Body of pancreas (tissue), 4 donors: ENCODE data around the gene LY6G5C. TPM values are rescaled to one million over a fixed set of nuclear protein-coding genes. Genes with fewer than 3 reads are reported as not detected.

Source experiments
- ATAC-seq: fragments of 150-250 bp; one replicate; pipeline ENCODE4 v1.9.1; 2016
- DNase-seq, 4 donors: peaks; one replicate each; pipeline ENCODE4 v3.0.0-alpha.2; 2019
- H3K27ac ChIP-seq, 4 donors: fragments of 200-600 bp; sonication (generic); 1 replicate in 3 of 4; 2 replicates in 1 of 4; pipeline versions ENCODE4 v1.5.1 to v1.6.1; 2016 to 2019; ENCODE audit warnings: mild to moderate bottlenecking in 1 of 4, mixed read lengths in 1 of 4, moderate library complexity in 1 of 4
- H3K27me3 ChIP-seq, 2 donors: fragments of 200-600 bp; sonication (generic); one replicate each; pipeline ENCODE4 v1.6.0; 2016; ENCODE audit warnings: mild to moderate bottlenecking in 1 of 2
- H3K36me3 ChIP-seq, 2 donors: fragments of 200-600 bp; sonication (generic); replicated peaks in 1 of 2; 2 replicates each; pipeline ENCODE4 v1.5.1; 2016; ENCODE audit warnings: low read depth in 2 of 2; ENCODE audit not compliant: insufficient read depth in 1 of 2
- H3K4me1 ChIP-seq: fragments of 200-600 bp; sonication (generic); one replicate; pipeline ENCODE4 v1.6.0; 2016
- H3K4me3 ChIP-seq, 2 donors: fragments of 200-600 bp; sonication (generic); 1 replicate in 1 of 2; 2 replicates in 1 of 2; pipeline ENCODE4 v1.5.1; 2016 to 2019
- H3K9me3 ChIP-seq, 3 donors: fragments of 200-600 bp; sonication (generic); 1 replicate in 2 of 3; 2 replicates in 1 of 3; pipeline ENCODE4 v1.5.1; 2016
- POLR2A ChIP-seq, 3 donors: fragments of 450-650 bp; IDR thresholded peaks; one replicate each; pipeline ENCODE4 v1.6.1; 2016; ENCODE audit warnings: antibody characterized with exemption in 3 of 3, mild to moderate bottlenecking in 2 of 3
- WGBS, 2 donors: methylation state at CpG; one replicate each; pipeline ENCODE4 v1.1.5; 2017; 5-methylcytosine and 5-hydroxymethylcytosine counted together
- intact Hi-C: fragments of 100-400 bp; cut with DNase I; formaldehyde crosslinking; loops from one replicate; pipeline ENCODE4 v1.15.1; 2023
- total RNA-seq, 2 donors: library from RNA; depleted of rRNA; stranded (reverse); fragments of >200 nt; gene quantifications; one replicate each; pipeline ENCODE4 v1.1.0, GENCODE V29; 2016
- TF ChIP-seq, protein P1 (sequence below), 7 experiments: fragments of 450-650 bp in 4 of 7; fragments of 200-600 bp in 3 of 7; sonication (generic) in 3 of 7; IDR thresholded peaks; one replicate each; pipeline ENCODE4 v1.5.1; 2016 to 2019; ENCODE audit warnings: antibody characterized with exemption in 7 of 7

LY6G5C gene
- total RNA-seq, 2 donors from 2014 or later: 4.4 TPM; not detected in 1

DNA sequence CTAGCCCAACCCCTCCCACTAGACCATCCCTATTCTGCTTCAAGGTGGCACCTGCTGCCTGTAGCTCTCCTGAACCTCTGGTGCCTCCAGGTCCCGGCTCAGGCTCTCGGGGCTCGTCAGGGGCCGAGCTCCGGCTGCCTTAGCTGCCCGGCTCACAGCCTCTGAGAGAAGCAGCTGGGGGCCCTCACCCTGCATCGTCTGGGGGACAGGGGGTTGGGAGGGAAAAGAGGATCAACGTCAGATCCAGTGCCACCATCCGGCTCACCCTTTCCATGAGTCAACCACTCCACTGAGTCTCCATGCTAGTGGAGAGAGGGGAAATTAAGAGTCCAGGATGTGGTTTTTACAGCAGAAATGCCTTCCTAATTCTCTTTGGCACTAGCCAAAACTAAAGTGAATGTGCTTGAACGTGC lies 41.4 kb downstream of the LY6G5C start:
- Histone ChIP-seq H3K9me3 (no peaks in the 10 kb centered on the region), H3K4me3 (no peak overlapping the region), H3K36me3 (peaks cover 36 to 62% of the 10 kb centered on the region in 2 donors), H3K4me1 (no peaks in the 10 kb centered on the region), H3K27ac (no peak overlapping the region), H3K27me3 (no peaks in the 10 kb centered on the region)
- intact Hi-C loops: no loop called here
- ATAC-seq: no peak
- no peak for TF ChIP-seq POLR2A (IDR thresholded peaks at IDR 0.05)
- TF ChIP-seq, protein P1, sequence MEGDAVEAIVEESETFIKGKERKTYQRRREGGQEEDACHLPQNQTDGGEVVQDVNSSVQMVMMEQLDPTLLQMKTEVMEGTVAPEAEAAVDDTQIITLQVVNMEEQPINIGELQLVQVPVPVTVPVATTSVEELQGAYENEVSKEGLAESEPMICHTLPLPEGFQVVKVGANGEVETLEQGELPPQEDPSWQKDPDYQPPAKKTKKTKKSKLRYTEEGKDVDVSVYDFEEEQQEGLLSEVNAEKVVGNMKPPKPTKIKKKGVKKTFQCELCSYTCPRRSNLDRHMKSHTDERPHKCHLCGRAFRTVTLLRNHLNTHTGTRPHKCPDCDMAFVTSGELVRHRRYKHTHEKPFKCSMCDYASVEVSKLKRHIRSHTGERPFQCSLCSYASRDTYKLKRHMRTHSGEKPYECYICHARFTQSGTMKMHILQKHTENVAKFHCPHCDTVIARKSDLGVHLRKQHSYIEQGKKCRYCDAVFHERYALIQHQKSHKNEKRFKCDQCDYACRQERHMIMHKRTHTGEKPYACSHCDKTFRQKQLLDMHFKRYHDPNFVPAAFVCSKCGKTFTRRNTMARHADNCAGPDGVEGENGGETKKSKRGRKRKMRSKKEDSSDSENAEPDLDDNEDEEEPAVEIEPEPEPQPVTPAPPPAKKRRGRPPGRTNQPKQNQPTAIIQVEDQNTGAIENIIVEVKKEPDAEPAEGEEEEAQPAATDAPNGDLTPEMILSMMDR (IDR thresholded peaks at IDR 0.05): no peak
- no peak for DNase-seq
- 73 to 90% methylated on average over 9 to 10 of the region's 10 CpGs for whole genome bisulfite sequencing, 2 donors

DNA sequence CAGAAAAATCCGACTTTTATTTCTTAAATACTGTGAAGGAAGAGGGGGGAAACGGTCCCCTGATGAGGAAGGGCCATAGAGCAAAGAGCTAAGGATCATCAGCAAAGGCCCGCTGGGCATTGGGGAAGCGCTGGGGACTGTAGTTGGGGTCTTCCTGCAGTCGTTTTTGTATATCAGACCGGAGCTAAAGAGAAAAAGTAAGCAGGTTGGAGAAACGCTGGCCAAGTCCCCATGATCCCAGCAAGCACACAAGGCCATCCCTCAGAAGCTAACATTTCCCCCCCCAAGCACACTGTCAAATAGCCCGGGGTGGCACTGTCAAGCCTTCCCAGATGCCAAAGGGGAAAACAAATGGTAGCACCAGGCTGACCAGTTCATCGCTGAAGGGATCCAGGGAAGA lies 41.8 kb downstream of the LY6G5C start:
- TF ChIP-seq POLR2A (IDR thresholded peaks at IDR 0.05): no peak
- TF ChIP-seq, protein P1 (IDR thresholded peaks at IDR 0.05): no peak
- intact Hi-C loops: no loop called here
- WGBS, 2 donors: 77 to 81% methylated on average over 9 of the region's 9 CpGs
- H3K27ac ChIP-seq: no peak overlapping the region
- no peak for DNase-seq
- no peaks in the 10 kb centered on the region for H3K27me3 ChIP-seq
- H3K36me3 ChIP-seq: peaks cover 35 to 62% of the 10 kb centered on the region in 2 donors
- H3K4me3 ChIP-seq: no peak overlapping the region
- no peaks in the 10 kb centered on the region for H3K4me1 ChIP-seq
- no peak for ATAC-seq
- H3K9me3 ChIP-seq: no peaks in the 10 kb centered on the region

DNA sequence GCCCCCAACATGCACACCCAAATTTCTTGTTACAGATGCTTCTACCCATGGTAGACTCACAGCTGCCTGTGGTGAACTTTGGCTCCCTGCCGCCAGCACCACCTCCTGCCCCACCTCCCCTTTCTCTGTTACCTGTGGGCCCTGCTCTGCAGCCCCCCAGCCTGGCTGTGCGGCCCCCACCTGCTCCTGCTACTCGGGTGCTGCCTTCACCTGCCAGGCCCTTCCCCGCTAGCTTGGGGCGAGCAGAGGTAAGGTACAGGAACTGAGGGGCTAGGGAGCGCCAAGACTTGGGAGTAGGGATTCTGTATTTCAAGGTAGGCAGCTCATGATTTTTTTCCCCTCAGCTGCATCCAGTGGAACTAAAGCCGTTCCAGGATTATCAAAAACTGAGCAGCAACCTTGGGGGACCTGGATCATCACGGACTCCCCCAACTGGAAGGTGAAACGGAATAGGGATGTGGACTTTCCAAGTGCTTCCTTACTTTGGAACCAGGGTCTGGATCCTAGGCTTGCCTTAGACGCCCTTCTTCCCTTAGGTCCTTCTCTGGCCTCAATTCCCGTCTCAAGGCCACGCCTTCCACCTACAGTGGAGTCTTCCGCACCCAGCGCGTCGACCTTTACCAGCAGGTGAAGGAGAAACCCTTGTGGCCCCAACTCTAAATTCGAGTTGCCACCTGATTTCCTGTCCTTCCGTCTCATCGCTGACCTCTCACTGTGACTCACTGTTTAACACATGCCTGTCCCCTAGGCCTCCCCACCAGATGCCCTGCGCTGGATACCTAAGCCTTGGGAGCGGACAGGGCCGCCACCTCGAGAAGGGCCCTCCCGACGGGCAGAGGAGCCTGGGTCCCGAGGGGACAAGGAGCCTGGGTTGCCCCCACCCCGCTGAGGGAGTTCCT lies 43.9 kb downstream of the LY6G5C start:
- ATAC-seq (no peak), DNase-seq (no peak)
- Histone ChIP-seq H3K27ac (no peak overlapping the region), H3K4me1 (no peaks in the 10 kb centered on the region), H3K9me3 (no peaks in the 10 kb centered on the region), H3K27me3 (no peaks in the 10 kb centered on the region), H3K36me3 (peaks cover 25 to 52% of the 10 kb centered on the region in 2 donors), H3K4me3 (no peak overlapping the region)
- intact Hi-C loops: no loop called here
- no peak for TF ChIP-seq POLR2A (IDR thresholded peaks at IDR 0.05)
- TF ChIP-seq, protein P1 (IDR thresholded peaks at IDR 0.05): no peak
- WGBS, 2 donors: 79 to 81% methylated on average over 21 to 27 of the region's 27 CpGs

DNA sequence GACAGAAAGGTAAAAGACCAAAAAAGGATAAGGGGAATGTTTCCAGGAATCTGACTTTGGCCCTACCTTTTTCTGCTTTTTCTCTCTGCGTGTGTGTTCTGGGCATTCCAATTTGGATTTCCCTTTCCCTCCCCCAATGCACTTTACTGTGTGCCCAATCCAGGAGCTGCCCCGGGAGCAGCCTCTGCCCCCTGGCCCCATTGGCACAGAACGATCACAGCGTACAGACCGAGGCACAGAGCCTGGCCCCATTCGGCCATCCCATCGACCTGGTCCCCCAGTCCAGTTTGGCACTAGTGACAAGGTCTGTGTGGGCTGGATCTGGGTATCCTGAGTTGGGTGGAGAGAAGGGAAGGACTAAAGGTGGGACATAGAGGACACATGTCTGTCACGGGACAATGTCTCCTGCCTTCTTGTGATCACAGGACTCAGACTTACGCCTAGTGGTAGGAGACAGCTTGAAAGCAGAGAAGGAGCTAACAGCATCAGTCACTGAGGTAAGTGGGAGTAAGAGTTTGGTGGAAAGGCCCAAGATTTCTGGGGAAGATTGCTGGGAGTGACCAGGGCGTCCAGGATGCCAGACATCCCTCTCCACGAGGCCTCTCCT lies 45.8 kb downstream of the LY6G5C start:
- Histone ChIP-seq H3K36me3 (peaks cover 14 to 56% of the 10 kb centered on the region in 2 donors), H3K9me3 (no peaks in the 10 kb centered on the region), H3K27me3 (no peaks in the 10 kb centered on the region), H3K27ac (no peak overlapping the region), H3K4me1 (no peaks in the 10 kb centered on the region), H3K4me3 (no peak overlapping the region)
- TF ChIP-seq POLR2A (IDR thresholded peaks at IDR 0.05): no peak
- TF ChIP-seq, protein P1 (IDR thresholded peaks at IDR 0.05): no peak
- no peak for DNase-seq
- intact Hi-C loops: no loop called here
- WGBS, 2 donors: 79 to 89% methylated on average over 11 of the region's 11 CpGs
- ATAC-seq: no peak
